Spleen (tissue), 11 donors: ENCODE measurements around the gene POU2AF1. TPM values are rescaled to one million over a fixed set of nuclear protein-coding genes. Genes with fewer than 3 reads are reported as not detected.
"Not testable (repeated sequence)": the region's sequence is repeated elsewhere in the genome, so short reads cannot be mapped to it uniquely, and the experiment has no call there.

Experiments
- DNase-seq: peaks from one replicate; pipeline ENCODE4 v3.0.0-alpha.2; 2020
- H3K27ac ChIP-seq, 8 donors: fragments of 200-600 bp; sonication (generic) in 7 of 8; 1 replicate in 4 of 8; 2 replicates in 4 of 8; pipeline versions ENCODE4 v1.5.0 to v1.8.0; 2016 to 2021; ENCODE audit warnings: inconsistent platforms in 4 of 8, mild to moderate bottlenecking in 4 of 8, moderate library complexity in 1 of 8
- H3K27me3 ChIP-seq, 7 donors: fragments of 200-600 bp; sonication (generic) in 6 of 7; replicated peaks in 1 of 7; 1 replicate in 4 of 7; 2 replicates in 3 of 7; pipeline versions ENCODE4 v1.5.0 to v1.8.0; 2016 to 2021; ENCODE audit warnings: inconsistent platforms in 3 of 7, mild to moderate bottlenecking in 1 of 7
- H3K36me3 ChIP-seq, 6 donors: fragments of 200-600 bp; sonication (generic) in 5 of 6; 1 replicate in 4 of 6; 2 replicates in 2 of 6; pipeline versions ENCODE4 v1.5.0 to v1.8.0; 2016 to 2021; ENCODE audit warnings: inconsistent platforms in 2 of 6
- H3K4me1 ChIP-seq, 6 donors: fragments of 200-600 bp; sonication (generic) in 5 of 6; 1 replicate in 3 of 6; 2 replicates in 3 of 6; pipeline versions ENCODE4 v1.5.0 to v1.8.0; 2016 to 2021; ENCODE audit warnings: inconsistent platforms in 3 of 6
- H3K4me3 ChIP-seq, 8 donors: fragments of 200-600 bp; sonication (generic) in 7 of 8; 1 replicate in 4 of 8; 2 replicates in 4 of 8; pipeline versions ENCODE4 v1.5.0 to v1.8.0; 2016 to 2021; ENCODE audit warnings: inconsistent platforms in 4 of 8, mild to moderate bottlenecking in 4 of 8, moderate library complexity in 2 of 8
- H3K9me3 ChIP-seq, 8 donors: fragments of 200-600 bp; sonication (generic) in 7 of 8; 1 replicate in 4 of 8; 2 replicates in 4 of 8; pipeline versions ENCODE4 v1.5.0 to v1.8.0; 2016 to 2021; ENCODE audit warnings: inconsistent platforms in 4 of 8
- CTCF ChIP-seq, 11 experiments: fragments of 200-600 bp in 7 of 11; fragments of 450-650 bp in 4 of 11; sonication (generic) in 4 of 11; IDR thresholded peaks in 8 of 11; conservative IDR thresholded peaks in 3 of 11; 1 replicate in 7 of 11; 2 replicates in 4 of 11; pipeline versions ENCODE4 v1.4.0 to v1.8.0; 2016 to 2021; ENCODE audit warnings: antibody characterized with exemption in 11 of 11, inconsistent platforms in 4 of 11, mild to moderate bottlenecking in 1 of 11
- POLR2A ChIP-seq, 3 donors: fragments of 450-650 bp; IDR thresholded peaks; one replicate each; pipeline ENCODE4 v1.5.1; 2017; ENCODE audit warnings: antibody characterized with exemption in 3 of 3, mild to moderate bottlenecking in 1 of 3
- POLR2AphosphoS5 ChIP-seq, 3 donors: sonication (generic); formaldehyde crosslinking; IDR thresholded peaks; one replicate each; pipeline ENCODE4 v1.5.1; 2017; ENCODE audit warnings: antibody characterized with exemption in 3 of 3
- WGBS, 5 donors: extraction: QIAGEN DNeasy Blood & Tissue Kit in 3 of 5; methylation state at CpG; one replicate each; pipeline versions ENCODE4 v1.1.5 to v1.1.7; 2013 to 2018; 5-methylcytosine and 5-hydroxymethylcytosine counted together
- intact Hi-C: fragments of 100-400 bp; cut with DNase I; formaldehyde crosslinking; loops from one replicate; pipeline ENCODE4 v1.15.0; 2023; ENCODE audit warnings: low total_unique reads
- polyA plus RNA-seq, 3 donors: library from polyadenylated mRNA; stranded (reverse); fragments of 200-250 nt; gene quantifications; one replicate each; pipeline ENCODE4 v1.2.1, GENCODE V29; 2013
- total RNA-seq, 7 donors: library from RNA; depleted of rRNA in 3 of 7; stranded (reverse); fragments of >200 nt in 3 of 7; fragmentation: NEBNext Ultra II Directional in 4 of 7; extraction: Animal tissue kit (Norgen Biotek cat#: 25700) in 4 of 7; gene quantifications; one replicate each; pipeline versions ENCODE4 v1.1.0 to v1.2.1, GENCODE V29; 2016 to 2021
- donor health status: healthy with polysubstance abuse.
- donor health status: DM: no; HTN: no; CAD: no; lungs with moderate emphysema.
- donor health status: DM: no; HTN: no; CAD: no.
- donor health status: Bipolar disorder and iron deficiency.
- donor health status: healthy.
- donor health status: DM: no; HTN: no; CAD: no.
- donor health status: DM: yes; HTN: yes; CAD: no.

Gene POU2AF1
- total and polyA plus RNA-seq, 10 donors: 60.1 to 280 (median 104) TPM

GRCh38 chr11:111402411-111402810 lies 23.3 kb upstream of the POU2AF1 start:
- DNase-seq: no peak
- WGBS, 5 donors: 90 to 98% (median 94%) methylated on average over 3 of the region's 3 CpGs
- Histone ChIP-seq H3K4me3 (no peak overlapping the region), H3K4me1 (peaks cover 0 to 32% (median 12%) of the 10 kb centered on the region in 6 donors), H3K27me3 (no peaks in the 10 kb centered on the region), H3K27ac (no peak overlapping the region), H3K36me3 (no peaks in the 10 kb centered on the region), H3K9me3 (peaks cover 0 to 14% (median 0%) of the 10 kb centered on the region in 8 donors)
- no peak for TF ChIP-seq POLR2A (IDR thresholded peaks at IDR 0.05)
- no peak for TF ChIP-seq CTCF (IDR thresholded peaks at IDR 0.05 in 8 of 11, conservative IDR thresholded peaks at IDR 0.05 in 3 of 11)
- no peak for TF ChIP-seq POLR2AphosphoS5 (IDR thresholded peaks at IDR 0.05)
- intact Hi-C loops: no loop called here

GRCh38 chr11:111401957-111402356 lies 22.9 kb upstream of the POU2AF1 start:
- Histone ChIP-seq H3K9me3 (peaks cover 0 to 14% (median 0%) of the 10 kb centered on the region in 8 donors), H3K4me1 (peaks cover 0 to 36% (median 13%) of the 10 kb centered on the region in 6 donors)
- DNase-seq, H3K4me3 ChIP-seq, H3K36me3 ChIP-seq, H3K27me3 ChIP-seq, intact Hi-C loops, H3K27ac ChIP-seq: not testable (repeated sequence)
- 57 to 74% (median 69%) methylated on average over 3 of the region's 3 CpGs for WGBS, 5 donors

GRCh38 chr11:111400595-111400994 lies 21.5 kb upstream of the POU2AF1 start:
- no peak for DNase-seq
- Histone ChIP-seq H3K9me3 (peaks cover 0 to 14% (median 0%) of the 10 kb centered on the region in 8 donors), H3K4me3 (no peak overlapping the region), H3K27me3 (no peaks in the 10 kb centered on the region), H3K27ac (peak overlapping the region in 1 of 8 donors; percentile 65), H3K4me1 (peaks cover 0 to 39% (median 13%) of the 10 kb centered on the region in 6 donors), H3K36me3 (no peaks in the 10 kb centered on the region)
- intact Hi-C loops: no loop called here
- TF ChIP-seq POLR2AphosphoS5 (IDR thresholded peaks at IDR 0.05) (no peak), POLR2A (IDR thresholded peaks at IDR 0.05) (no peak), CTCF (IDR thresholded peaks at IDR 0.05 in 8 of 11, conservative IDR thresholded peaks at IDR 0.05 in 3 of 11) (no peak)

GRCh38 chr11:111399187-111400031 lies 20.3 kb upstream of the POU2AF1 start:
- Histone ChIP-seq H3K27ac (peak overlapping the region in 4 of 8 donors; percentile 55 to 65 (median 62)), H3K36me3 (no peaks in the 10 kb centered on the region), H3K4me3 (peak overlapping the region in 1 of 8 donors; percentile 13), H3K27me3 (no peaks in the 10 kb centered on the region), H3K4me1 (peaks cover 0 to 46% (median 14%) of the 10 kb centered on the region in 6 donors), H3K9me3 (peaks cover 0 to 13% (median 0%) of the 10 kb centered on the region in 8 donors)
- DNase-seq: no peak
- WGBS, 5 donors: 83 to 88% (median 85%) methylated on average over 7 of the region's 7 CpGs
- TF ChIP-seq POLR2A (IDR thresholded peaks at IDR 0.05): no peak
- no peak for TF ChIP-seq POLR2AphosphoS5 (IDR thresholded peaks at IDR 0.05)
- no peak for TF ChIP-seq CTCF (IDR thresholded peaks at IDR 0.05 in 8 of 11, conservative IDR thresholded peaks at IDR 0.05 in 3 of 11)
- intact Hi-C loops: no loop called here
